SU-DHL-6 (cell line): ENCODE measurements around the gene HK1.
"Not testable (repeated sequence)": the region's sequence is repeated elsewhere in the genome, so short reads cannot be mapped to it uniquely, and the experiment has no call there.

ENCODE experiments used
- H2AFZ ChIP-seq: fragments of 200-600 bp; sonication (generic); 2 replicates; pipeline ENCODE4 v1.6.1; 2014; ENCODE audit warnings: low read depth, mild to moderate bottlenecking, moderate library complexity, mixed read lengths, antibody characterized with exemption, low read length; ENCODE audit not compliant: severe bottlenecking
- H3F3A ChIP-seq: fragments of 200-600 bp; shearing (Covaris generic); 2 replicates; pipeline ENCODE4 v1.6.0; 2016; ENCODE audit warnings: antibody characterized with exemption, mild to moderate bottlenecking; ENCODE audit not compliant: insufficient read depth
- H3K27ac ChIP-seq: fragments of 200-600 bp; sonication (generic); 2 replicates; pipeline ENCODE4 v1.5.1; 2016; ENCODE audit warnings: low read depth, mild to moderate bottlenecking, low read length, moderate library complexity, mixed read lengths
- H3K27me3 ChIP-seq: fragments of 200-600 bp; sonication (generic), shearing (Covaris generic); 2 replicates; pipeline ENCODE4 v1.6.0; 2014; ENCODE audit warnings: mild to moderate bottlenecking, low read length
- H3K36me3 ChIP-seq: fragments of 200-600 bp; sonication (generic); 2 replicates; pipeline ENCODE4 v1.6.1; 2014; ENCODE audit warnings: mild to moderate bottlenecking, low read length, mixed read lengths
- H3K4me2 ChIP-seq: fragments of 300-600, 200-600 bp; shearing (Covaris generic), sonication (generic); 2 replicates; pipeline ENCODE4 v1.6.0; 2014; ENCODE audit warnings: low read length, low read depth, mild to moderate bottlenecking; ENCODE audit not compliant: poor library complexity, severe bottlenecking
- H3K4me3 ChIP-seq: fragments of 200-600 bp; sonication (generic); 2 replicates; pipeline ENCODE4 v1.5.1; 2014; ENCODE audit warnings: antibody characterized with exemption, low read length, mild to moderate bottlenecking, mixed read lengths; ENCODE audit not compliant: insufficient read depth, poor library complexity, severe bottlenecking
- H3K79me2 ChIP-seq: fragments of 200-600 bp; sonication (generic); 2 replicates; pipeline ENCODE4 v1.6.1; 2014; ENCODE audit warnings: mild to moderate bottlenecking, low read length, moderate library complexity; ENCODE audit not compliant: insufficient read depth
- H3K9ac ChIP-seq: fragments of 200-600 bp; sonication (generic); 2 replicates; pipeline ENCODE4 v1.7.0; 2014; ENCODE audit warnings: mild to moderate bottlenecking, low read length
- H3K9me2 ChIP-seq: fragments of 200-600 bp; sonication (generic); replicated peaks from 2 replicates; pipeline ENCODE4 v1.6.1; 2014; ENCODE audit warnings: low read length; ENCODE audit not compliant: insufficient read depth
- H3K9me3 ChIP-seq: fragments of 200-600 bp; sonication (generic); 2 replicates; pipeline ENCODE4 v1.6.1; 2014; ENCODE audit warnings: low read length, mixed read lengths; ENCODE audit not compliant: insufficient read depth
- H4K20me1 ChIP-seq: fragments of 200-600 bp; sonication (generic); 2 replicates; pipeline ENCODE4 v1.6.1; 2014; ENCODE audit warnings: low read depth, mild to moderate bottlenecking, antibody characterized with exemption, low read length, moderate library complexity, mixed read lengths
- CTCF ChIP-seq: fragments of 200-600 bp; sonication (generic); IDR thresholded peaks from one replicate; pipeline ENCODE4 v1.5.1; 2017; ENCODE audit warnings: antibody characterized with exemption, mild to moderate bottlenecking, low read length, moderate library complexity; ENCODE audit not compliant: insufficient read depth, poor library complexity, severe bottlenecking
- EZH2phosphoT487 ChIP-seq: fragments of 200-600 bp; sonication (generic), shearing (Covaris generic); conservative IDR thresholded peaks from 2 replicates; pipeline ENCODE4 v1.6.1; 2018; ENCODE audit warnings: mild to moderate bottlenecking, antibody characterized with exemption, low read length, moderate library complexity, mixed read lengths

The HK1 gene

GRCh38 chr10:69321865-69322264 lies 43.6 kb downstream of the HK1 start:
- H4K20me1 ChIP-seq: no peaks in the 10 kb centered on the region
- TF ChIP-seq EZH2phosphoT487 (no peak), CTCF (no peak)
- H3K9ac ChIP-seq: no peak overlapping the region
- H3K27ac ChIP-seq: no peak overlapping the region
- no peak overlapping the region for H3K4me3 ChIP-seq
- peaks cover 26% of the 10 kb centered on the region for H3K79me2 ChIP-seq
- H3K9me2 ChIP-seq: no peaks in the 10 kb centered on the region
- H2AFZ ChIP-seq: no peak overlapping the region
- H3K4me2 ChIP-seq: no peak overlapping the region
- H3F3A ChIP-seq: peaks cover 8% of the 10 kb centered on the region
- no peaks in the 10 kb centered on the region for H3K36me3 ChIP-seq
- no peaks in the 10 kb centered on the region for H3K27me3 ChIP-seq
- no peaks in the 10 kb centered on the region for H3K9me3 ChIP-seq

- not testable (repeated sequence) for H3K9ac ChIP-seq, H3K27ac ChIP-seq, H3K9me3 ChIP-seq, H3F3A ChIP-seq, H4K20me1 ChIP-seq, H3K9me2 ChIP-seq, H3K36me3 ChIP-seq, H2AFZ ChIP-seq, H3K4me3 ChIP-seq, H3K4me2 ChIP-seq, H3K27me3 ChIP-seq
- peaks cover 28% of the 10 kb centered on the region for H3K79me2 ChIP-seq
Measured at GRCh38 chr10:69322346-69322745, 44.0 kb downstream of the HK1 start.

- H3K9me3 ChIP-seq: no peaks in the 10 kb centered on the region
- H3K4me2 ChIP-seq: no peak overlapping the region
- TF ChIP-seq CTCF (no peak), EZH2phosphoT487 (no peak)
- no peaks in the 10 kb centered on the region for H3F3A ChIP-seq
- H4K20me1 ChIP-seq: no peaks in the 10 kb centered on the region
- H3K4me3 ChIP-seq: no peak overlapping the region
- no peak overlapping the region for H2AFZ ChIP-seq
- no peaks in the 10 kb centered on the region for H3K27me3 ChIP-seq
- no peak overlapping the region for H3K9ac ChIP-seq
- peaks cover 31% of the 10 kb centered on the region for H3K79me2 ChIP-seq
- no peaks in the 10 kb centered on the region for H3K36me3 ChIP-seq
- H3K27ac ChIP-seq: no peak overlapping the region
- H3K9me2 ChIP-seq: no peaks in the 10 kb centered on the region
Measured at GRCh38 chr10:69323622-69324021, 45.3 kb downstream of the HK1 start.

- Histone ChIP-seq H3F3A (no peaks in the 10 kb centered on the region), H3K4me2 (no peak overlapping the region), H3K79me2 (peaks cover 40% of the 10 kb centered on the region), H3K9ac (no peak overlapping the region), H3K9me3 (no peaks in the 10 kb centered on the region), H3K27me3 (no peaks in the 10 kb centered on the region), H2AFZ (no peak overlapping the region), H3K4me3 (no peak overlapping the region), H3K36me3 (no peaks in the 10 kb centered on the region), H3K9me2 (no peaks in the 10 kb centered on the region), H4K20me1 (no peaks in the 10 kb centered on the region), H3K27ac (no peak overlapping the region)
- TF ChIP-seq CTCF: no peak
- no peak for TF ChIP-seq EZH2phosphoT487
Measured at GRCh38 chr10:69324583-69324982, 46.3 kb downstream of the HK1 start.

GRCh38 chr10:69325637-69326523 lies 47.6 kb downstream of the HK1 start:
- H3K9ac ChIP-seq, H3F3A ChIP-seq, H2AFZ ChIP-seq, H3K36me3 ChIP-seq, H3K4me2 ChIP-seq, H3K9me2 ChIP-seq, H3K27me3 ChIP-seq, H3K9me3 ChIP-seq, H4K20me1 ChIP-seq, H3K4me3 ChIP-seq, H3K27ac ChIP-seq: not testable (repeated sequence)
- peaks cover 28% of the 10 kb centered on the region for H3K79me2 ChIP-seq
